Measurements from ENCODE around the gene FOXL3. TPM values are rescaled to one million over a fixed set of nuclear protein-coding genes. Genes with fewer than 3 reads are reported as not detected.

The FOXL3 gene
- total RNA-seq, 1 experiment from 2014 or later = not detected

GRCh38 chr7:286266-286665 lies 3.7 kb upstream of the FOXL3 start:
- H3K14ac ChIP-seq (ENCODE audit: insufficient read depth, low read length) = no peak overlapping the region; the same call in 1 of the 2 replicates
- H3K9me3 Mint-ChIP-seq = peaks cover 10 to 38% of the 10 kb centered on the region in 2 experiments

More at GRCh38 chr7:286266-286665, 3.7 kb upstream of the FOXL3 start:
- H3K4me2 ChIP-seq (ENCODE audit: insufficient read depth, insufficient read length, low read length) = no peak overlapping the region
- H3K79me2 ChIP-seq (ENCODE audit: insufficient read depth, low read length) = no peaks in the 10 kb centered on the region
- no peak overlapping the region for H2BK5ac ChIP-seq (ENCODE audit: insufficient read length, low read length)
- H3K56ac ChIP-seq (ENCODE audit: insufficient read length, low read depth, low read length) = no peak overlapping the region
- H4K5ac ChIP-seq (ENCODE audit: insufficient read length, low read depth, low read length) = no peak overlapping the region
- no peak overlapping the region for H2AFZ ChIP-seq (ENCODE audit: low read length)
- peak overlapping the region; percentile 84 for H3K23ac ChIP-seq (ENCODE audit: insufficient read length, low read depth, low read length)
- no peaks in the 10 kb centered on the region for H3K4me1 ChIP-seq (ENCODE audit: insufficient read depth, low read length)
- Mint-ChIP-seq H3K27me3 (ENCODE audit: low read depth) (peaks cover 70% of the 10 kb centered on the region), H3K36me3 (ENCODE audit: insufficient read depth in 1 of 3, low read depth in 3 of 3) (peaks cover 0 to 2% (median 0%) of the 10 kb centered on the region in 3 experiments; a peak in 3 of 7 replicates), H3K27ac (no peak overlapping the region), H3K4me1 (no peaks in the 10 kb centered on the region), H3K4me3 (no peak overlapping the region)
- no peak overlapping the region for H3K27ac ChIP-seq (ENCODE audit: insufficient read length, low read depth, low read length)
- no peak overlapping the region for H4K8ac ChIP-seq (replicated peaks; ENCODE audit: insufficient read length, low read depth, low read length)
- no peak overlapping the region for H2BK120ac ChIP-seq (ENCODE audit: low read depth, low read length, poor library complexity, severe bottlenecking)
- TF ChIP-seq CTCF (conservative IDR thresholded peaks at IDR 0.05) = no peak
- DNase-seq = no peak
- peaks cover 24% of the 10 kb centered on the region; the same call in 1 of the 2 replicates for H3K27me3 ChIP-seq (ENCODE audit: insufficient read depth, low read length)
- peaks cover 8% of the 10 kb centered on the region for H3K23me2 ChIP-seq (ENCODE audit: insufficient read length, low read depth, low read length, poor library complexity, severe bottlenecking)
- no peak overlapping the region for H3K9ac ChIP-seq (ENCODE audit: extremely low read depth, insufficient read length, low read length)
- no peak overlapping the region for H2AK5ac ChIP-seq (ENCODE audit: insufficient read length, low read length)
- H3T11ph ChIP-seq (ENCODE audit: low read length) = no peak overlapping the region
- H3K18ac ChIP-seq (ENCODE audit: insufficient read length, low read depth, low read length) = no peak overlapping the region
- WGBS (ENCODE audit: extremely low coverage, insufficient read length, low lambda C conversion rate) = no CpG with 5 or more reads among the region's 18 CpGs
- H3K79me1 ChIP-seq (ENCODE audit: insufficient read depth, low read depth, low read length, poor library complexity, severe bottlenecking) = no peaks in the 10 kb centered on the region
- H4K91ac ChIP-seq (ENCODE audit: insufficient read length, low read depth, low read length) = no peak overlapping the region
- no peaks in the 10 kb centered on the region for H4K20me1 ChIP-seq (ENCODE audit: control insufficient read depth, insufficient read depth, insufficient read length)
- no peak overlapping the region for H3K4ac ChIP-seq (ENCODE audit: low read depth, low read length)
- no peak overlapping the region for H2BK12ac ChIP-seq (ENCODE audit: insufficient read length, low read depth, low read length)
- no peak overlapping the region for H2BK20ac ChIP-seq (ENCODE audit: low read depth, low read length, poor library complexity, severe bottlenecking)
- no peaks in the 10 kb centered on the region for H3K9me3 ChIP-seq (ENCODE audit: control insufficient read depth, low read depth, low read length)
- no peak overlapping the region for H2BK15ac ChIP-seq (ENCODE audit: low read depth, low read length)
